Measurements from ENCODE around the gene YTHDF1.

DNA sequence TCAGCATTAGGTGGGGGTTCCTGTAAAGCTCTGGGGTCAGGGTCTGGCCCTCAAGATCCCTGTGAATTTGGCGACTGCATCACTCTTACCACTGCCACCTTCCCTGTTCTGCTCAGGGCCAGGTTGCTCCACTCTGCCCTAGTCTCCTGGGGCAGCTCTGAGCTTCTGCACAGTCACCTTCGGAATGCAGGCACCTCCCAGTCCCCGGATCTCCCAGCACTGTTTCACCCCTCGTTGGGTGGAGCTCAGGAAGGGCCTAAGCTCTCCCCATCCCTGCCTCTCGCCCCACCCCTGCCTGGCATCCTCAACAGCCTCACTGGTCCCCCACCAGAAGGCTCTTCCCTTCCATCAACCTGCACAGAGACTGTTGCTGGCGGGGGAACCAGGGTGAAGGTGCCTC, 46.2 kb downstream of the YTHDF1 start:
- TF ChIP-seq, protein P1, sequence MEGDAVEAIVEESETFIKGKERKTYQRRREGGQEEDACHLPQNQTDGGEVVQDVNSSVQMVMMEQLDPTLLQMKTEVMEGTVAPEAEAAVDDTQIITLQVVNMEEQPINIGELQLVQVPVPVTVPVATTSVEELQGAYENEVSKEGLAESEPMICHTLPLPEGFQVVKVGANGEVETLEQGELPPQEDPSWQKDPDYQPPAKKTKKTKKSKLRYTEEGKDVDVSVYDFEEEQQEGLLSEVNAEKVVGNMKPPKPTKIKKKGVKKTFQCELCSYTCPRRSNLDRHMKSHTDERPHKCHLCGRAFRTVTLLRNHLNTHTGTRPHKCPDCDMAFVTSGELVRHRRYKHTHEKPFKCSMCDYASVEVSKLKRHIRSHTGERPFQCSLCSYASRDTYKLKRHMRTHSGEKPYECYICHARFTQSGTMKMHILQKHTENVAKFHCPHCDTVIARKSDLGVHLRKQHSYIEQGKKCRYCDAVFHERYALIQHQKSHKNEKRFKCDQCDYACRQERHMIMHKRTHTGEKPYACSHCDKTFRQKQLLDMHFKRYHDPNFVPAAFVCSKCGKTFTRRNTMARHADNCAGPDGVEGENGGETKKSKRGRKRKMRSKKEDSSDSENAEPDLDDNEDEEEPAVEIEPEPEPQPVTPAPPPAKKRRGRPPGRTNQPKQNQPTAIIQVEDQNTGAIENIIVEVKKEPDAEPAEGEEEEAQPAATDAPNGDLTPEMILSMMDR (conservative IDR thresholded peaks at IDR 0.05 in 1 of 2, IDR thresholded peaks at IDR 0.05 in 1 of 2; ENCODE audit: low read depth in 1 of 2, low read length in 2 of 2) = no peak
- TF ChIP-seq EZH2 (IDR thresholded peaks at IDR 0.05; ENCODE audit: low read length, missing control alignments) = no peak

All from fibroblast of lung (primary cell).